HG03439 (cell line): ENCODE measurements around the gene MYH14.

Experiments
- ATAC-seq: cut with Tn5 transposase; IDR thresholded peaks from one replicate; pipeline ENCODE4 v1.9.1; 2021; ENCODE audit warnings: mild to moderate bottlenecking, moderate library complexity; ENCODE audit not compliant: unreplicated experiment

Gene MYH14

DNA sequence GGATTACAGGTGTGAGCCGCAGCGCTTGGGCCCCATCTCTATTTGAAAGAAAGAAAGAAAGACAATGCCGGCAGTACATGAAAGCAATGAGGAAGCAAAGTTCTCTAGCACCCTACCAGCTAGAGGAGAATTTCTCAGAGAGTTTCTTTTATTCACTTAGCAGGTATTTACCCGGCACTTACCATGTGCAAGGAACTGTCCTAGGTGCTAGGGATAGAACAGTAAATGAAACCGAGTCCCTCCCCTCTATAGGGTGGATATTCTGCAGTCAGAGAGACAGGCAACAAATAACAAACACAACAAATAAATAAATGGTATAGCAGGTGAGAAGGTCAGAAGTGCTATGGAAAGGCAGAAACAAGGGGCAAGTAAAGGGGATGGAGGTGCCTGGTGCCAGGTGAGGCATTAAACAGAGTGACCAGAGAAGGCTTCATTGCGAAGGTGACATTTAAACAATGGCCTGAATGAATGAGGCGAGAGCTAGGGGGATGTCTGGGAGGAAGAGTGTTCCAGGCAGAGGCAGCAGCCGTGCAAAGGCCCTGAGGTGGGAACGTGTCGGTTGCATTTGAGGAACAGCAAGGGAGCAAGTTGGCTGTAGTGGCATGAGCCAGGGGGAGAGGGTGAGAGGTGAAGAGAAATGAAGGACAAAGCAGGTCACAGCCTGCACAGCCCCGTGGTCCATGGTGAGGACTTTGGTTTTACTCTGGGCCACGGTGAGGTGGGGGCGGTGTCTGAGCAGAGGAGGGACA is 10.8 kb upstream of the MYH14 start:
- ATAC-seq = no peak

DNA sequence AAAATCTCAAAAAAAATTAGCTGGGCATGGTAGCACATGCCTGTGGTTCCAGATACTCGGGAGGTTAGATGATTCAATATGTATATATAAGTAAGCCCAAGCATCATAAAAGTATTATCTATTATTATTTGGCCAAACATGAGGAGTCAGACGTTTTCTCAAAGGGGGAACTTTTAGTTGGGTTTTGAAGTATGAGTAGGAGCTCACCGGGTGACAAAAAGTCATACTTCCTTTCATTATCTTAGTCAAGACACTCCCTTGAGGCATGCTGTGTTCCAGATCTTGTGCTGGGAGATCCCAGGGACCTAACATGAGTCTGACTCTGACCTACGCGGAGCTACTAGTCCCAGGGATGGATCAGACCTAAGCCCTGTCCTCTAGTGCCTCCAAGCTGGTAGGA is 8.2 kb upstream of the MYH14 start:
- no peak for ATAC-seq

DNA sequence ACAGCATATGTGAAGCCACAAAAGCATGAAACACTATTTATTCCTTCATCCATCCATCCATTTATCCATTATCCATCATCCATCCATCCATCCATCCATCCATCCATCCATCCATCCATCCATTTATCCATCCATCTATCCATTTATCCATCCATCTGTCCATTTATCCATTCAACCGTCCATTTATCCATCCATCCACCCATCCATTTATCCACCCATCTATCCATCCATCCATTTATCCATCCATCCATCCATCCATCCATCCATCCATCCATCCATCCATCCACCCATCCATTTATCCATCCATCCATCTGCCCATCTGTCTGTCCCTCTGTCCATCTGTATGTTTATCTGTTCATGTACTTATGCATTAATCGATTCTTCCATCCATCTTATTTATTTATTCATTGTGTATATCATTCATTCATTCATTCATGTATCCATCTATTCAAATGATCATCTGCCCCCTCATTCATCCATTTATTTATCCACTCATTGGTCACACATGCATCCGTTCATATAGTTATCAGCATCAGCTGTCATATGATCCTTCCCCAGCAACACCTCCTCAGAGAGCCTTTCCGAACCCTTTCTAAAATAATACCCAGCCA is 7.0 kb upstream of the MYH14 start:
- ATAC-seq = no peak

DNA sequence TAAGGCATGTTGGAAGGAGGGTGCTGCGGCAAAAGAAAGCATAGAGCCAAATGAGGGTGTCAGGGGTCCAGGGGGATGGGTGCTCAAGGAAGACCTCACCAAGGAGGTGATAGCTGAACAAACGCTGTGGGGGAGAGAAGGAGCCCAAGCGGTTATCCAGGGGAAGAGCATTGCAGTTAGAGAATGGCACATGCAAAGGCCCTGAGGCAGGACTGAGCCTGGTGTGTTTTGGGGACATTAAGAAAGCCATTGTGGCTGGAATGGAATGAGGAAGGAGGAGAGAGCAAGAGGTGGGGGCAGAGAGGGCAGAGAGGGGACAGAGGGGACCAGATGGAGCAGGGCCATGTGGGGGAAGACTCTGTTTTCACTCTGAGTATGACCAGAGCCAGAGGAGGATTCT is 6.1 kb upstream of the MYH14 start:
- ATAC-seq = no peak

DNA sequence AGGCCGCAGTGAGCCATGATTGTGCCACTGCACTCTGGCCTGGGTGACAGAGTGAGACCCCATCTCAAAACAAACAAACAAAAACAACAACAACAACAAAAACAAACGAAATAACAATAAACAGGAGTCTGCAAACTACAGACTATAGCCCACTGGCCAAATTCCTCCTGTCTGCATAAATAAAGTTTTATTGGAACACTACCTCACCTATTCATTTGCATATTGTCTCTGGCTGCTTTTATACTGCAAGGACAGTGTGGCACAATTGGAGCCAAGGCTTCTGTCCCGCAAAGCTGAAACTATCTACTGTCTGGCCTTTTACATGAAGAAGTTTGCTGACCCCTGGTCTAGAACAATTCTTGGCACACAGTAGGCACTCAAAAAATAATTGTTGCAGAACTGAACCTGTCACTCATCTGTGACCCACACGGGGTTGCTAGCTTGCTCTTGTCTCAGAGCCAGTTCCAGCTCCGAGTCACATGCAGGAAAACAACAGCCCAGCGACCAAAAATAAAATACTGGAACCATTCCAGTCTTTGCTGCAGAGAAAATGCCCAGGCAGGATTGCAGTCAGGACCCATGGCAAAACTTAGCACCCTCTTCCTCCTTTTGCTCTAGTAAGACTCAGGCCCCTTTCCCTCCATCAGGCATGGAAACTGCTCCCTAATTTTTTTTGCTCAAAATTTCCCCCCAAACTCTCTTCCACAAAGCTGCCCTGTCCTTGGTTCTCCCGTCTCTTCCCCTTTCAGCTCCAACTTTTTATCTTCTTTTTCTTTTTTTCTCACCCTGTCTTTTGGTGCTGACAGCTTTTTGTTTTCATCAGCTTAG is 4.8 kb upstream of the MYH14 start:
- ATAC-seq = no peak

DNA sequence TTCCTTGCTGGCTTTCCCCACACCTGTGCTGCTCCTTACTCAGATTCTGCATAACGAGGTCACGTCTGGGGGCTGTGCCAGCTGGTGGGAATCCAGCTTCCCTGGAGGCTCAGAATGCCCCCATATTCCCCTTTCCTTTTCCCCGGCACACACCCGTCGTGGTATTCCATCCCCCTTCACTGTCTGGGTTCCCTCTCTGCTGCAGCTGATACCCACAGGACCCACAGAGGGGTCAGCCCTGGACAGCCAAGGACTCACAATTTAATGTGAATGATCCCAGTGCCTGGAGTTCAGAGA is 4.2 kb upstream of the MYH14 start:
- no peak for ATAC-seq

DNA sequence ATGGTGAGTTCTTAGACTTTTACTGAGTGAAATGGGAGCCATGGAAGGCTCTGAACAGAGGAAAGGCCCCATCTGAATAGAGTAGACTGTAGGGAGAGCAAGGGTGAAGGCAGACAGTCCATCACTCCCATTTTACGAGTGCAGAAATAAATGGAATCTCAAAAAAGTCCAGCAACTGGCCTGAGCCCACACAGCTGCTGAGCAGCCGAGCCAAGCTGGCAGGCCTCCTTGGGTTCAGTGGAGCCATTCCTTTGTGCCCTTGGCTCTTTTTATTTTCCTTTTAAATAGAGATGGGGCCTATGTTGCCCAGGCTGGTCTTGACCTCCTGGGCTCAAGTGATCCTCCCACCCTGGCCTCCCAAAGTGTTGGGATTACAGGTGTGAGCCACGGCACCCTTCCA is 1.0 kb upstream of the MYH14 start:
- ATAC-seq = no peak

DNA sequence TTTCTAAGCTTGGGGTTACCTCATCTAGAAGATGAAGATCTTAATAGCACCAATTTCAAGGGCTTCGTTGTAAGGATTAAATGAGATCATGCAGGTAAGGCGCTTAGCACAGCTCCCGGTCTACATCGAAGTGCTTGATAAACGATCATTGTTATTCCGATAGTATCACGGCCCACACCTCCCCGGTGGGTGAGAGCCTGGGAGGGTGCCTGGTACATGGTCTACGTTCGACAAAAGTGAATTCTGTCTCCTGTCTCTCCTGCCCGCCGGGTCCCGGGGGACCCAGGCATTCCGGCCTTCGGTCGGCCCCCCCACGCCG is 501 bp upstream of the MYH14 start:
- no peak for ATAC-seq

DNA sequence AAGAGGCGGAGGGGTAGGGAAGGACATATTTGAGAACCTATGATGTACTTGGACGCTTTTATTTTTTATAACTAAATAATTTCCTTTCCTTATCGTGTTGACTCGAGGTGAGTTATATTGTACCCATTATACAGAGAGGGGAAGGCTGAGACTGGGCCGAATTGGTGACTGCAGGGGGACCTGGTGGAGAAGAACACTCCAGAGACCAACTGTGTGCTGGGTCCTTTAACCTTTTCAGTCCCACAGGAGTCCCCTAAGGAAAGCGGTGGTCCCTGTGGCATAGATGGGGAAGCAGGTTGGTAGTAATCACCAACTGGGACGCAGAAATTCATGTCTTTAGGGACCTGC is 633 bp downstream of the MYH14 start:
- no peak for ATAC-seq

DNA sequence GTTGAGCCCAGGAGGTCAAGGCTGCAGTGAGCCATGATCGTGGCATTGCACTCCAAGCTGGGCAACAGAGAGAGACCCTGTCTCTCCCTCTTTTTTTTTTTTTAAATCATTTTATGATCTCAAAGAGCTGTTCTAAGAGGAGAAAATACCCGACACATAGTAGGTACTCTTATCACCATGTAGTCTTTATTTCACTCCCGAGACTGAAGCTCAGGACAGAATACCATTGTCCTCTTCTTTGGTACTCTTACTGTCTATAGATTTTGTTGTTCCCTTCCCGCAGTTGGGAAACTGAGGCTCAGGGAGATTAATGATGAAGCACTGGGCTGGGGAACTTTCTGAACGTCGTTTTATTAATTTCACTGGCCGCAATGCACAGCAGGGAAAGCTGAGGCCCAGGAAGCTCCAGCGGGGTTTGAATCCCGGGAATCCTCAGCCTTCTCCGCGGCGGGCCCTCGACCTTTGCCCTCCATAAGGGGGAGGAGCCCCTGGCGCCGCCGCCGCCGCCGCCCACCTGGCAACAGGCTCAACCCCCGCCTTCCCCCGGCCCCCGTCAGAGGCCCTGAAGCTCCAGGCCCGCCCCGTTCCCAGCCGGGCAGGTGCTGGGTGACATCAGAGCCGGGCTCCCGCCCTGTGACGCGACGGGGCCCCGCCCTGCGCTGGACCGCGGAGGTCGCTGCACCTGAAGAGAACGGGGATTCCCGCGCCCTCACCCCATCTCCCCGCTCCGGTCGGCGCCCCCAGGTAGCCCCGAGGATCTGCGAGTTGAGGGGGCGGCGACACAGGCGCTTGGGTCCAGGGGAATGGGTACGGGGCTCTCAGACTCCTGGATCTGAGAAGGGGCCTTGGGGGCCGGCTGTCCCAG is 1.6 kb downstream of the MYH14 start:
- ATAC-seq = no peak

DNA sequence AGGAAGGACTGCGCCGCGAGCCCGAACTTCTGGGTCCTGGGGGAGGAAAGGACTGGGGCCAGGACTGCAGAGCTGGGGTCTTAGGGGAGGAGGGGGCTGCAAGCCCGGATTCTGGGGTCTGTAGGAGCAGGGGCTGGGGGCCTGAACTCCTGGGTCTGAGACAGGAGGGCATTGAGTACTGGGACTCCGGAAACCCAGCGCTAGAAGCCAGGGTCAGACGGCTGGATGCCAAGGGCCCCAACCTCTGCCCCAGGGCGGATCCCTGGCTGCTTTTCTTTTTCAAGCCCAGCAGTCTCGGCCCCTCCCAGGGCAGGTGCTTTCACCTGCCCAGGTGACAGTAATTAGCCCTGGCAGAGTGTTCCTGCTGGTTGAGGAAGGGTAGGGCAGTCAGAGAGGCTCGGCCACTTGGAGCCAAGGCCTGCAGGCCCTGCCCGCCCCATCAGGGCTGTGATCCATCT is 2.3 kb downstream of the MYH14 start:
- ATAC-seq = no peak

DNA sequence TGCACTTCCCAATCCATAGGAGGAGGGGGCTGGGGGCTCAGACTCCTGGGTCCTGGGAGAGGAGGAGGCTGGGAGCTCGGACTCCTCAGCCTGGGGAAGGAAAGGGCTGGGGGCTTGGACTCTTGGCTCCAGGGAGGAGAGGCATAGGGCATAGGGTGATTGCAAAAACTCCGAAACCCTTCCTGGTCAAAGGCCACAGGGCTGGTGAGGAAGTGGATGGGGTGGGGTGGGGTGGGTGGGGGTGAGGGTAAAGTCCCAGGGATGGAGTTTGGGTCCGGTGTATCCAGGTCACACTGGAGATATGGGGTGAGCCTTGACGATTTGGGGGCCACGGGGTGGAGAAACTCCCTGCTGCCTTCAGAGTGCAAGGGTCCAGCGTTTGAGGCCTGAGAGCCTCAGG is 2.8 kb downstream of the MYH14 start:
- no peak for ATAC-seq

DNA sequence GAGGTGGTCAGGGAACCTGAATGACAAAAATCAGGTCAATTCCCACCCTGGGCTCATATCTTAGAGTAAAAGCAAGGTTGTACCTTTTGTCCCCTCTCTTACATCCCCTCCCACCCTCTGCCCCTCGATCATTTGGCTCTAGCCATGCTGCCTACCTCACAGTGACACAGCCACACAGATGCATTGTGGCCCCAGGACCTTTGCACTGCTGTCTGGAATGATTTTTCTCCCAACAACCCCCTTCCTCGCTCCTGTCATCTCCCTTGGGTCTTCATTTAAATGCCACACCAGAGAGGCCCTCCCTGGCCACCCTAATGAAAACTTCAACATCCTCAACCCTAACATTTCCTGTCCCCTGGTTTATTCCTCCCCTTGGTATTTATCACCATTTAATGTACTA is 4.3 kb downstream of the MYH14 start:
- ATAC-seq = no peak

DNA sequence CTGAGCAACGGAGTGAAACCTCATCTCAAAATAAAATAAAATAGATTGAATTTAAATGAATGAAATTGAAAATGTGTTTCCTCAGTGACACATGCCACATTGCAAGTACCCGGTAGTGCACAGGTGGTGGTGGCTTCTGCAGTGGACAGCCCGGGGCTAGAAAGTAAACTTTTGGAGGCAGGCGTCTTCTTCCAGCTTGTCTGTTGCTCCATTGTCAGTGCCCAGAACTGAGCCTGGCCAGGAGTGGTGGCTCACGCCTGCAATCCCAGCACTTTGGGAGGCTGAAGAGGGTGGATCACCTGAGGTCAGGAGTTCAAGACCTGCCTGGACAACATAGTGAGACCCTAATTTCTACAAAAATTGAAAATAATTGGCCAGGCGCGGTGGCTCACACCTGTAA is 5.7 kb downstream of the MYH14 start:
- no peak for ATAC-seq

DNA sequence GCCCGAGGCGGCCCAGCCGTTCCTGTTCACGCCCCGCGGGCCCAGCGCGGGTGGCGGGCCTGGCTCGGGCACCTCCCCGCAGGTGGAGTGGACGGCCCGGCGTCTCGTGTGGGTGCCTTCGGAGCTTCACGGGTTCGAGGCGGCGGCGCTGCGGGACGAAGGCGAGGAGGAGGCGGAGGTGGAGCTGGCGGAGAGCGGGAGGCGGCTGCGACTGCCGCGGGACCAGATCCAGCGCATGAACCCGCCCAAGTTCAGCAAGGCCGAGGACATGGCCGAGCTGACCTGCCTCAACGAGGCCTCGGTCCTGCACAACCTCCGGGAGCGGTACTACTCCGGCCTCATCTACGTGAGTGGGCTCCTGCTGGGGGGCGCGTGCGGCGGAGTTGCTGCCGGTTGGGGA is 7.0 kb downstream of the MYH14 start:
- no peak for ATAC-seq

DNA sequence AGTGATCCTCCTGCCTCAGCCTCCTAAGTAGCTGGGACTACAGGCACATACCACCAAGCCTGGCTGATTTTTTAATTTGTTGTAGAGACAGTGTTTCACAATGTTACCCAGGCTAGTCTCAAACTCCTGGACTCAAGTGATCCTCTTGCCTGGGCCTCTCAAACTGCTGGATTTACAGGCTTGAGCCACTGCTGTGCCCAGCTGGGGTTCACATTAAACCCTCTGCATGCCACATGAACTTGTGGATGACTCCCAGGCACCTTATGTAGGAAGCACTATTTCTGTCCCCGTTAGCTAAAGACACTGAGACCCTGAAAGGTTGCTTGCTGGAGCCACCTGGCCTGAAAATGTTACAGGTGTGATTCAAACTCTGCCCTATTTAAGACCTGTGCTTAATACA is 10.5 kb downstream of the MYH14 start:
- no peak for ATAC-seq

DNA sequence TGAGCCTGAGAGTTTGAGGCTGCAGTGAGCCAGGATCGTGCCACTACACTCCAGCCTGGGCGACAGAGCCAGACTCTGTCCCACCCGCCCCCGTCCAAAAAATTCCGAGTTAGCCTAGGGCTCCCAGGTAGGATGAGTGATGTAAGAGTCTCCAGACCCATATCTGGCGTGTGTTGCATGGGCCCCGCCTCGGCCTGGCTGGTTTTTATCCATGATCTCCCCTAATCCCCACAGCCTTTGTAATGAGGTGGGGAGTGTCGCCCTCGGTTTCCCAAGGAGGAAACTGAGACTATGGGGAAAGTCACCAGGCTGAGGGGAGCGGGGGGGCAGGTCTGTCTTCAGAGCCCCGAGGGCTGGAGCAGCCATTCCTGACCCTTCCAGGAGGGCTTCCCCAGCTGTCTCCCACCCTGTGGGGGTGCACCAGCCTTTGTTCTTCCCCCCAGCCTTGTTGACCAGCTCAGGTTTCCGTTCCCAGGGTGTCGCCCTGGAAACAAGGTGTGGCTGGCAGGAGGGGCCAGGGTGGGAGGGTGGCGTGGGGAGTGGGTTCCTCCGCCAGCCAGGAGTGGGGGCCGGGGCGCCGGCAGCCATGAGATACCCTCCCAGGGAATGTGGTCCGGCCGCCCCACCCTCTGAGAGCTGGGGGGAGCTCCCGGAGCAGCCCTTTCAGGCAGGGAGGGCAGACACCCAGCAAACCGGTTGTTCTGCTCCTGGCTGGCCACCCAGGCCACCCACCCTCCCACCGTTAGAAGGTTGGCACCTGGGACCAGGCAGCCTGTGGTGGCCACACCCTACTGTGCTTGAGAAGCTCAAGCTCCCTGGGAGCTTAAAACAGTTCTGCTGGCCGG is 11.5 kb downstream of the MYH14 start:
- ATAC-seq = no peak

DNA sequence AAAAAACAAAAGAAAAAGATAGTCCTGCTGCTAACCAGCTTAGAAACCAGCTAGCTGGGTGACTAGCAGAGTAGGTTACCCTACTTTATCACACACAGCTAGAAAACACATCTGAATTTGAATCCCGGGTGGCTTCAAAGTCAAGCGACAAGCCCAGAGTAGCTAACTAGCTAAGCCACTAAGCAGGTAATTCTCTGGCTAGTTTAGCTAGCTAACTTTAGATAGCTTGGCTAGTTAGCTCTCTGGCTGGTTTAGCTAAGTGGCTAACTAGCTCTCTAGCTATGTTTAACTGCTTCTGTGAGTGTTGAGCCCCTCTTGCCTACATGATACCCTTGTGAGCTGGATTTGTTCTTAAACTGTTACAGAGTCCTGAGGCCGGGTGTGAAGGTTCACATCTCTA is 12.4 kb downstream of the MYH14 start:
- ATAC-seq = no peak

DNA sequence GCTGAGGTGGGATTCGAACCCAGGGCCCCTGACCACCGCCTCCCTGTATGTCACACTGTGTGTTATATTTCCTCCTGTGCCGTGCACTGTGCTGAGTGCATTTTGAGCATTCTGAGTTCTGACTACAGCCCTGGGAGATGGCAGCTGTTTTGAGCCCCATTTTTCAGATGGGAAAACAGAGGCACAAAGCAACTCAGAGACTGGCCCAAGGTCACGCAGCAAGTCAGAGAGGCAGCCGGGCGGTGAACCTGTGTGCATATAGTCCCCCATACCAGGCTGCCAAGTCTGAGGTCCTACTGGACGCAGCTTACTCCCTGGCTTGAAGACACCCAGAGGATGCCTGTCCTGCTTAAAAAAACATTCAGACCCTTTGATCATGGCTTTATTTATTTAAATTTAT is 17.7 kb downstream of the MYH14 start:
- ATAC-seq = no peak

DNA sequence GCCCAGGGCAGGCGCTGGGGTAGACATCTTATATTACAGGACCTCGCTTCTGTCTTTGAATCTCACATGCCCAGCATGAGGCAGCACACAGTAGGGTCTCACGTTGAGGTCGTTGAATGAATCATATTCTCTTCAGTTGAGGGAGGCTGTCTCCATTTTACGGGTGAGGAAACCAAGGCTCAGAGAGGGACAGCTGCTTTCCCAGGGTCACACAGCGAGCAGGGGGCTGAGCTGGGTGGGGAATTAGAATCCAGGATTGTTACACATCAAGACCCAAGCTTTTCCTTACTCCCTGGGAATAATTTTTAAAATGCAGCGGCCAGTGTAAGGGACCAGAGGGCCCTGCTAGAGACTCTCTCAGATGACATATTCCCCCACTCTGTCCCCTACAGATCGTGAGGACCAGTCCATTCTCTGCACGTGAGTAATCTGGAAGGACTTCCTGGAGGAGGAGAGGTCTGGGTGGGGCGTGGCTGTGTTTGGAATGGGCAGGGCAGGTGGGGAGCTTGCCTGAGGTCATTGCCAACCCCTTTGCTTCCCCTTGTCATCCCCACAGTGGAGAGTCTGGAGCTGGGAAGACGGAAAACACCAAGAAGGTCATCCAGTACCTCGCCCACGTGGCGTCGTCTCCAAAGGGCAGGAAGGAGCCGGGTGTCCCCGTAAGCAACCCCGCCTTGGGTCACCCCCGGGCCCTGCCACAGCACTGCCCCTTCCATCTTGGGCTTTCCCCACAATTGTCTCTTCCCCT is 19.4 kb downstream of the MYH14 start:
- no peak for ATAC-seq
